GM19025 (cell line): Measurements from ENCODE around the gene HEXD.
A peak's percentile ranks its signal among the peaks of the same experiment; 100 is the strongest.

Source experiments
- ATAC-seq: cut with Tn5 transposase; IDR thresholded peaks from one replicate; pipeline ENCODE4 v1.9.1; 2021; ENCODE audit warnings: mild to moderate bottlenecking, low read depth, moderate library complexity; ENCODE audit not compliant: unreplicated experiment

HEXD gene

GRCh38 chr17:82438401-82439193 is 20.4 kb downstream of the HEXD start:
- no peak for ATAC-seq

- no peak for ATAC-seq
Measured at GRCh38 chr17:82439194-82439828, 21.2 kb downstream of the HEXD start.

DNA sequence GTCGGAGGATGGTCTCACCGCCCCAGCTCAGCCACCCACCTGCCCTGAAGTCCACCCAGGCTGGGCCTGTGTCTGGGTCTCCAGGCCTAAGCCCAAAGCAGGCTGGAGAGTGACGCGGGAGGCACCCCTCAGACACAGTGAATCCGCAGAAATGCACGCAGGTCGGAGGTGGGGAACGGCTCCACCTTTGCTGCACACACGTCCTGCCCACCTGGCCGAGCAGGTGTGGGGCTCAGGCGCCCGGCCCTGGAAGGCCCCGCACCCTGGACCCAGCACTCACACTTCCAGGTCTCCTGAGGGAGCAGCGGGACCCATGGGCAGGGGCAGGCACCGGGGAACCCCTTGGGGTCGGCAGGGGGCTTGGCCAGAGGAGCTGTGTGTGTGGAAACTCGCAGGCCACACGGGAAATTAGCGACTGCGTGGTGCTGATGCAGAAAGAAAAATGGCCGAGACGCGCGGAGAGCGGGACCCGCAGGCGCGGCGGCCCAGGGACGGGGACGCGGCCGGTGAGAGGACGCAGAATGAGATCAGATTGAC is 21.8 kb downstream of the HEXD start:
- ATAC-seq: no peak

DNA sequence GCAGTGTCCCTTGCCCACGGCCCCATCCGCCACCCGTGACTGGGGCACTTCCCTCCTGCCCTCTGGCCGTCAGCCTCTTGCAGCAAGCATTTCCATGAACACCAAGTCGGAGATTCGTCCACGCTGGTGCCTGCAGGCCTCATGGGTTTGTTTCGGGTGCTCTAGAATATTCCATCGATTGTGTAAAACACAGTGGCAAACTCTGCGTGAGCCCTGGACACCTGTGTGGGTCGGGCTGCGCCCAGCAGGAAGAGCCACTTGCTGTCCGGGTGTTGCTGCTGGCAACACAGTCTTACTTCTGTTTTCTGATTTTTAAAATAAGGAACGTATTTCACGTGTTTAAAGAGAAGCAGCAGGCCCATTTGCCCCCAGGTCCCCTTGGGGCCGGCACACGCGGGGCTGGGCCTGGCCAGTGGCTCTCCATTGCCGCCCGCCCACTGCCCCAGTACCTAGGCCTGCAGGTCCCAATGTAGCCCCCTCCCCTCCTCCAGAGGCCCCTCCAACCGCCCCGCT is 22.4 kb downstream of the HEXD start:
- no peak for ATAC-seq

DNA sequence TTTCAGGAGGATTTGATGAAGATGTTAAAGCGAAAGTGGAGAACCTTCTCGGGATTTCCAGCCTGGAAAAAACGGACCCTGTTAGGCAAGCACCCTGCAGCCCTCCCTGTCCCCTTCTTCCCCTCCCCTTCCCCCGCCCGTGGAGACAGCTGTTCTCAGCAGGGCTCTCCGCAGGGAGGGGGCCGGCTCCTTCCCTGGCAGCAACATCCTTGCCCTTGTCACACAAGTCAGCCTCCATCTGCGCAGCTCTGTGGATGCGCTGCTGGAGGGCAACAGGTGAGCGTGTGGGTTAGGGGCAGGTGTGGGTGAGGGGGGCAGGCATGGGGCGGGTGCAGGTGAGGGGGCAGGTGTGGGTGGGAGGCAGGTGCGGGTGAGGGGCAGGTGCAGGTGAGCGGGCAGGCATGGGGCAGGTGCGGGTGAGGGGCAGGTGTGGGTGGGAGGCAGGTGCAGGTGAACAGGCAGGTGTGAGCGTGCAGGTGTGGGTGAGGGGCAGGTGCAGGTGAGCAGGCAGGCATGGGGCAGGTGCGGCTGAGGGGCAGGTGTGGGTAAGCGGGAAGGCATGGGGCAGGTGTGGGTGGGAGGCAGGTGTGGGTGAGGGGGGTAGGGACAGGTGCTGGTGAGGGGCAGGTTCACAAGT is 23.0 kb downstream of the HEXD start:
- no peak for ATAC-seq

DNA sequence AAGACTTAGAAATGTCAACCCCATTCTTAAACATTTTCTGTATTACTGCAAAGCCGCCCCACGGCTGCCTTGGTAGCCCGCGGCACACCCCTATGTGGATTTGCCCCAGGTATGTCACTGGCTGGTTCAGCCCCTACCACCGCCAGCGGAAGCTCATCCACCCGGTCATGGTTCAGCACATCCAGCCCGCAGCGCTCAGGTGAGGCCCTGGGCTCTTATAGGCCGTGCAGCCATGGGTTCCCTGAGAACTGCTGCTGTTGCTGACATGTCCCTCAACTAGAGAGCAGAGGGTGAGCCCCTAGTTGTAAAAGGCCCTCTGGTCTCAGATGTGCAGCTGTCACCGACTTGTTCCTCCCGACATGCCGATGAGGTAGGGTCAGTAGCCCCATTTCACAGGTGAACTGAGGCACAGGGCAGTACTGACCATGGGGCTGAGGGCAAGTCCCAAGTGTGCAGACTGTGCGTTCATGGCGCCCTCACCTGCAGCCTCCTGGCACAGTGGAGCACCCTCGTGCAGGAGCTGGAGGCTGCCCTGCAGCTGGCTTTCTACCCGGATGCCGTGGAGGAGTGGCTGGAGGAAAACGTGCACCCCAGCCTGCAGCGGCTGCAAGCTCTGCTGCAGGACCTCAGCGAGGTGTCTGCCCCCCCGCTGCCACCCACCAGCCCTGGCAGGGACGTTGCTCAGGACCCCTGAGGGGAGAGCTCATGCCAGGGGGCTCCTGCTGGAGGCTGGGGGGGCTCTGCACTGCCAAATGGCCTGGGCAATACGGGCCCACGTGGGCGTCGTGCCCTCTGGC is 23.7 kb downstream of the HEXD start:
- ATAC-seq: no peak

GRCh38 chr17:82442643-82443464 is 24.7 kb downstream of the HEXD start:
- ATAC-seq: no peak

- no peak for ATAC-seq
Measured at GRCh38 chr17:82443465-82444283, 25.5 kb downstream of the HEXD start.

DNA sequence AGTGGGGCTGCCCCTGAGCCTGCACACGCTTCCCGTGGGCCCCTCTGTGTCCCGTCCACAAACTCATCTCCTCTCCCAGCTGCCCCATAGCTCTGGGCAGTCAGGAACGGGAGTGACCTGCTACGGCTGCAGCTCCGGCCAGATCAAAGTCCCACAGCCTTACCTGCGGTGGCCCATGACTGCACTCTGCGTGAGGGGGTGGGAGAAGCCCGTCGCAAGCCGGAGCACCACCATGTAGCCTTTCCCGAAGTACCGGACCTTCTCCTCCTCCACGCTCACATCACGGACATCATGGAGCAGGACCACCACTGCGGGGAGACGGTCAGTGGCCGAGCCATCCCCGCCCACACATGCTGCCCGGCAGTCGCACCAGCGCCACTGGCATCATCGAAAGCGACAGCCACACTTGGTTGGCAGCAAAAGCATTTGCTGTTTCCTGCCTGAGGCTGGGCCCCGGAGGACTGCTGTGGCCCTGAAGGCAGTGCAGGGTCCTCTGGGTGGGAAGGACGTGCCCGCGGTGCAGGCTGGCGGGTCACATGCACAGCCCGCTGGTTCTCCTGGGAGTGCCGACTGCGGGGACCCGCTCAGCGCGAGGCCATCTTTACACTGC is 26.2 kb downstream of the HEXD start:
- no peak for ATAC-seq

DNA sequence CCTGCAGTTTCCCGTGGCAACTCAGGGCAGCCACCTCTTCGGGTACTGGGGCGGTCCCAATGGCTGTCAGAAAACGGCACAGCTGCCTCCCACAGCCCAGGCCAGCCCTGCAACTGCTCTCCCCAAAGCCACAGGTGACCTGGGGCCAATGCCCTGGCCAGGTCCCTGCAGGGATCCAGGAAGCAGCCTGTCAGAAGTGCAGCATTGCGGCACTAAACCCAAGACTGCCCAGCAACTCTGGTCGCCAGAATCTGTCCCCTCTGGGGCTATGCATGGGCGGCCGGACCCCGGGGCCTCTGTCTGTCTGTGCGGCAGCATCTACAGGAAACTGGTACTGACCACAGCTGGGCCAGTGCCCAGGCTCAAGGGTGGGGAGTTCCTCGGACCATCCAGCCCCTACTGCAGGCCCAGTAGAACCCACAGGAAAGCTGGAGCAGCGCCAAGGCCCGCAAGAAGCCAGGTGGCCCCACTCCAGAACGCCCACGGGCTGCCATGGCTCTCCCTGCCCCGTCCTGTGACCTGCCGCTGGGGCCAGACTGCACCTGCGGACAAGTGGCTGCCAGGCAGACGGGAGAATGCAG is 26.9 kb downstream of the HEXD start:
- ATAC-seq: no peak

GRCh38 chr17:82445542-82445941 is 27.4 kb downstream of the HEXD start:
- ATAC-seq: no peak

- no peak for ATAC-seq
Measured at GRCh38 chr17:82446124-82446523, 28.0 kb downstream of the HEXD start.

DNA sequence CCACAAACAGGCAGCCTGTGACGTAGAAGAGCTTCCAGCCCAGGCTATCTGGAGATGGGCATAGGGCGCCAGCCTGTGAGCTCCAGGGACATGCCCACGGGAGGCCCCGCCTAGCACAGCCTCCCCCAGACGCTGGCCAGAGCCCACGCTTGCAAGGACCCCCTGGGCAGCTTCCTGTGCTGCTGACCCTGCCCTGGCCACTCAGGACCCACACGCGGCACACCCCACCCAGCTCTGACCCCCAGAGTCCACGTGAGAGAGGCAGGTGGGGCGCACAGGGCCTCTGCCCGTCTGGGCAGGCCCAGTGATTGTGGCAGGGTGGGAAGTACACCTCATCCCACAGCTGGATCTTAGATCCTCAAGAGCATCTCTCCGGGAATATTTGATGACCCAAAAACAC is 28.5 kb downstream of the HEXD start:
- no peak for ATAC-seq

DNA sequence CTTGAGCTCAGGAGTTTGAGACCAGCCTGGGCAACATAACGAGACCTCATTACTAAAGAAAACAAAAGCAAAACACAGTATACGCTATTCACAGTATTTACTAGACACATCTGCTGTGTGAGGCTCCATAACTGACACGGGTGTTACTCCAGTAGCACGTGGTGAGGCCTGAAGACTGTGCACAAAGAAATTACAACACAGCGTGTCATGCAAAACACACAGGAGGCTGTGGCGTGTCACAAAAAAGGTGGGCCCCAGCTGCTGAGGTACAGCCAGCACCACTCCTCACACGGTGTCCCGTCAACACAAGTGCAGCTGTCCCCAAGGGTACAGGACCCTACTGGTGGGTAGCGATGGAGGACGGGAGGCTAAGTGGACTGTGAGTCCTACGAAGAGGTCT is 29.7 kb downstream of the HEXD start:
- ATAC-seq: no peak

GRCh38 chr17:82449131-82449882 is 31.2 kb downstream of the HEXD start:
- peak; percentile 40 for ATAC-seq

- no peak for ATAC-seq
Measured at GRCh38 chr17:82449883-82450356, 31.8 kb downstream of the HEXD start.
